H1 (cell line): ENCODE measurements around the gene LCN2. TPM values are rescaled to one million over a fixed set of nuclear protein-coding genes. Genes with fewer than 3 reads are reported as not detected.

Experiments
- CTCF ChIA-PET: fragments of 300-600 bp; sonication (Branson Sonifier 250); formaldehyde crosslinking; loops from one replicate; lab custom pipeline; 2021; ENCODE audit not compliant: partially characterized antibody; lab: Charles Lee
- POLR2A ChIA-PET: fragments of 300-600 bp; sonication (Branson Sonifier 250); formaldehyde crosslinking; loops from one replicate; lab custom pipeline; 2021; ENCODE audit warnings: inconsistent platforms; ENCODE audit not compliant: partially characterized antibody; lab: Charles Lee
- DNase-seq, 2 experiments: peaks; one replicate each; pipeline versions ENCODE4 v3.0.0 to v3.0.0-alpha.2; 2010 to 2022; ENCODE audit warnings: low spot score in 2 of 2, low read depth in 1 of 2, mixed read lengths in 1 of 2
- FAIRE-seq: peaks from 2 replicates; lab custom pipeline; 2011; peaks lifted over from hg19 to GRCh38; lab: Jason Lieb, UNC
- H2AFZ ChIP-seq: 2 replicates; pipeline ENCODE4 v1.8.1; 2012; ENCODE audit warnings: low read length, inconsistent platforms
- H2AK5ac ChIP-seq: 2 replicates; pipeline ENCODE4 v1.6.1; 2013; ENCODE audit warnings: low read depth, low read length
- H2BK120ac ChIP-seq: replicated peaks from 2 replicates; pipeline ENCODE3; 2013; ENCODE audit warnings: low read depth, low read length, inconsistent platforms
- H2BK12ac ChIP-seq: 2 replicates; pipeline ENCODE4 v1.6.1; 2013; ENCODE audit warnings: low read depth, low read length
- H2BK15ac ChIP-seq: 2 replicates; pipeline ENCODE4 v1.6.1; 2013; ENCODE audit warnings: low read length
- H2BK20ac ChIP-seq: 2 replicates; pipeline ENCODE4 v1.6.1; 2013; ENCODE audit warnings: low read length
- H2BK5ac ChIP-seq: 2 replicates; pipeline ENCODE4 v1.6.1; 2013; ENCODE audit warnings: low read depth, low read length
- H3K14ac ChIP-seq: 2 replicates; pipeline ENCODE4 v1.6.1; 2013; ENCODE audit warnings: inconsistent platforms; ENCODE audit not compliant: insufficient read length
- H3K18ac ChIP-seq: 2 replicates; pipeline ENCODE4 v1.6.1; 2013; ENCODE audit warnings: low read length; ENCODE audit errors: extremely low read depth
- H3K23ac ChIP-seq: 2 replicates; pipeline ENCODE4 v1.6.1; 2013; ENCODE audit warnings: inconsistent platforms; ENCODE audit not compliant: insufficient read length
- H3K23me2 ChIP-seq: 2 replicates; pipeline ENCODE4 v1.6.1; 2013; ENCODE audit warnings: low read depth, low read length
- H3K27ac ChIP-seq: 2 replicates; pipeline ENCODE4 v1.6.1; 2011; ENCODE audit warnings: low read depth, low read length, inconsistent platforms
- H3K27me3 ChIP-seq, 4 experiments: replicated peaks in 1 of 4; 1 replicate in 1 of 4; 2 replicates in 3 of 4; pipeline versions ENCODE4 v1.6.1 to v1.8.1; 2011 to 2013; ENCODE audit warnings: low read length in 3 of 4, mild to moderate bottlenecking in 3 of 4, inconsistent platforms in 2 of 4, mixed read lengths in 2 of 4, moderate library complexity in 1 of 4; ENCODE audit not compliant: control insufficient read depth in 3 of 4, insufficient read depth in 3 of 4; ENCODE audit errors: extremely low read depth in 1 of 4
- H3K36me3 ChIP-seq, 4 experiments: 2 replicates each; pipeline versions ENCODE4 v1.6.1 to v1.8.1; 2011 to 2013; ENCODE audit warnings: mild to moderate bottlenecking in 4 of 4, low read length in 3 of 4, moderate library complexity in 2 of 4, control low read depth in 1 of 4, inconsistent platforms in 1 of 4; ENCODE audit not compliant: insufficient read depth in 4 of 4, control insufficient read depth in 2 of 4
- H3K4ac ChIP-seq: replicated peaks from 2 replicates; pipeline ENCODE3; 2013; ENCODE audit warnings: low read length, low read depth, mixed read lengths, inconsistent platforms; ENCODE audit not compliant: insufficient read length
- H3K4me1 ChIP-seq, 4 experiments: replicated peaks in 1 of 4; 1 replicate in 1 of 4; 2 replicates in 3 of 4; pipeline versions ENCODE4 v1.6.1 to v1.8.1; 2011 to 2013; ENCODE audit warnings: low read length in 3 of 4, inconsistent platforms in 2 of 4, mixed read lengths in 1 of 4; ENCODE audit not compliant: insufficient read depth in 4 of 4, control insufficient read depth in 3 of 4
- H3K4me2 ChIP-seq, 2 experiments: 2 replicates each; pipeline versions ENCODE4 v1.6.1 to v1.8.1; 2011 to 2013; ENCODE audit warnings: low read depth in 2 of 2, low read length in 2 of 2, control low read depth in 1 of 2, inconsistent platforms in 1 of 2, mild to moderate bottlenecking in 1 of 2; ENCODE audit not compliant: insufficient read depth in 1 of 2
- H3K4me3 ChIP-seq, 4 experiments: fragments of 200-600, 300-600 bp in 1 of 4; sonication (generic), shearing (Covaris generic), sonication (Bioruptor Twin) in 1 of 4; 2 replicates each; pipeline versions ENCODE4 v1.5.1 to v1.8.1; 2011 to 2016; ENCODE audit warnings: low read length in 4 of 4, low read depth in 3 of 4, control low read depth in 2 of 4, inconsistent platforms in 2 of 4, mild to moderate bottlenecking in 2 of 4, mixed read lengths in 1 of 4, moderate library complexity in 1 of 4; ENCODE audit not compliant: insufficient read depth in 2 of 4; ENCODE audit errors: extremely low read depth in 1 of 4
- H3K56ac ChIP-seq: replicated peaks from 2 replicates; pipeline ENCODE3; 2013; ENCODE audit warnings: low read depth, mild to moderate bottlenecking, mixed read lengths, low read length, inconsistent platforms; ENCODE audit not compliant: insufficient read length
- H3K79me1 ChIP-seq: 2 replicates; pipeline ENCODE4 v1.6.1; 2013; ENCODE audit warnings: low read depth, low read length, control low read depth
- H3K79me2 ChIP-seq, 2 experiments: 2 replicates each; pipeline versions ENCODE4 v1.6.1 to v1.8.1; 2012 to 2013; ENCODE audit warnings: low read length in 2 of 2, mild to moderate bottlenecking in 2 of 2, inconsistent platforms in 1 of 2; ENCODE audit not compliant: insufficient read depth in 2 of 2, control insufficient read depth in 1 of 2
- H3K9ac ChIP-seq, 4 experiments: replicated peaks in 1 of 4; 1 replicate in 1 of 4; 2 replicates in 3 of 4; pipeline versions ENCODE4 v1.6.1 to v1.8.1; 2011 to 2013; ENCODE audit warnings: low read depth in 3 of 4, low read length in 3 of 4, control low read depth in 2 of 4, mild to moderate bottlenecking in 2 of 4, moderate library complexity in 2 of 4, inconsistent platforms in 1 of 4; ENCODE audit errors: extremely low read depth in 1 of 4
- H3K9me3 ChIP-seq, 2 experiments: 2 replicates each; pipeline versions ENCODE4 v1.6.1 to v1.8.1; 2012 to 2013; ENCODE audit warnings: mild to moderate bottlenecking in 2 of 2, moderate library complexity in 2 of 2, control low read depth in 1 of 2, inconsistent platforms in 1 of 2, low read depth in 1 of 2, low read length in 1 of 2, mixed read lengths in 1 of 2; ENCODE audit not compliant: insufficient read depth in 2 of 2
- H4K20me1 ChIP-seq, 2 experiments: replicated peaks in 1 of 2; 2 replicates each; pipeline versions ENCODE3 to v1.8.1; 2011 to 2013; ENCODE audit warnings: inconsistent platforms in 2 of 2, low read length in 2 of 2, mild to moderate bottlenecking in 1 of 2; ENCODE audit not compliant: insufficient read depth in 2 of 2, control insufficient read depth in 1 of 2
- H4K5ac ChIP-seq: 2 replicates; pipeline ENCODE4 v1.6.1; 2013; ENCODE audit warnings: low read length, low read depth, mixed read lengths, inconsistent platforms; ENCODE audit not compliant: insufficient read length
- H4K8ac ChIP-seq: 2 replicates; pipeline ENCODE4 v1.8.0; 2013; ENCODE audit warnings: mild to moderate bottlenecking, moderate library complexity, low read length, inconsistent platforms; ENCODE audit not compliant: insufficient read depth; ENCODE audit errors: extremely low read depth
- H4K91ac ChIP-seq: replicated peaks from 2 replicates; pipeline ENCODE3; 2013; ENCODE audit warnings: low read length, mixed read lengths, inconsistent platforms; ENCODE audit not compliant: insufficient read length
- ATF2 ChIP-seq: IDR thresholded peaks from 2 replicates; pipeline ENCODE4 v1.6.1; 2012; ENCODE audit warnings: low read length, inconsistent platforms
- CHD1 ChIP-seq: IDR thresholded peaks from 2 replicates; pipeline ENCODE4 v1.6.1; 2012; ENCODE audit warnings: low read depth, low read length, improper control_type of control experiment
- CTBP2 ChIP-seq: IDR thresholded peaks from 2 replicates; pipeline ENCODE4 v1.7.0; 2011; ENCODE audit warnings: borderline replicate concordance, mild to moderate bottlenecking, moderate library complexity, mixed read lengths, low read length; ENCODE audit not compliant: insufficient read depth, insufficient read length
- GTF2F1 ChIP-seq: IDR thresholded peaks from 2 replicates; pipeline ENCODE4 v1.6.1; 2012; ENCODE audit warnings: low read depth, low read length, improper control_type of control experiment, borderline replicate concordance
- HDAC6 ChIP-seq: IDR thresholded peaks from one replicate; pipeline ENCODE4 v1.7.1; 2012; ENCODE audit warnings: low read depth, mild to moderate bottlenecking, inconsistent platforms, low read length, moderate library complexity
- RXRA ChIP-seq: IDR thresholded peaks from 2 replicates; pipeline ENCODE4 v1.6.1; 2011; ENCODE audit warnings: low read depth, mild to moderate bottlenecking, low read length, moderate library complexity; ENCODE audit not compliant: insufficient read depth
- SAP30 ChIP-seq: fragments of 300-600 bp; sonication (generic); IDR thresholded peaks from 2 replicates; pipeline ENCODE4 v1.7.1; 2012; ENCODE audit warnings: low read length, moderate library complexity, mild to moderate bottlenecking, inconsistent platforms; ENCODE audit not compliant: insufficient read depth, insufficient replicate concordance
- SP4 ChIP-seq: IDR thresholded peaks from 2 replicates; pipeline ENCODE4 v1.6.1; 2012; ENCODE audit warnings: low read length, inconsistent platforms
- TEAD4 ChIP-seq: IDR thresholded peaks from 2 replicates; pipeline ENCODE4 v1.6.1; 2012; ENCODE audit warnings: low read depth, low read length, inconsistent platforms, mixed read lengths
- YY1 ChIP-seq: IDR thresholded peaks from 2 replicates; pipeline ENCODE4 v1.6.1; 2011; ENCODE audit warnings: low read depth, mild to moderate bottlenecking, low read length
- WGBS, 2 experiments: shearing (Covaris generic) in 1 of 2; methylation state at CpG; one replicate each; pipeline versions ENCODE4 v1.1.6 to v1.1.7; 2013 to 2015; ENCODE audit warnings: low lambda C conversion rate in 2 of 2, mixed read lengths in 2 of 2, inconsistent platforms in 1 of 2, low coverage in 1 of 2, missing lambda C conversion rate in 1 of 2; ENCODE audit not compliant: insufficient replicate concordance in 2 of 2, insufficient coverage in 1 of 2, insufficient read length in 1 of 2; ENCODE audit errors: extremely low coverage in 1 of 2, missing lambda C conversion rate in 1 of 2; 5-methylcytosine and 5-hydroxymethylcytosine counted together
- polyA plus RNA-seq, 7 experiments: library from polyadenylated mRNA; depleted of rRNA in 3 of 7; stranded (reverse) in 5 of 7; unstranded in 2 of 7; fragments of >200 nt in 5 of 7; fragments of 200-250 nt in 2 of 7; gene quantifications; 1 replicate in 5 of 7; 2 replicates in 1 of 7; 4 replicates in 1 of 7; pipeline versions ENCODE4 v1.2.1 to v1.2.3, GENCODE V29; 2011 to 2013; ENCODE audit warnings: missing spikeins in 2 of 7, mixed read lengths in 2 of 7
- total RNA-seq: library from RNA; stranded (reverse); fragmentation: NEBNext Ultra II Directional; extraction: Animal tissue kit (Norgen Biotek cat#: 25700); gene quantifications from 2 replicates; pipeline ENCODE4 v1.2.1, GENCODE V29; 2021

Gene LCN2
- total and polyA plus RNA-seq, 2 of the 8 experiments (the other 6 are each of a cell fraction or from before 2014, with no cell fraction given): 1.1 to 1.6 TPM

GRCh38 chr9:128151309-128152132 is 2.3 kb downstream of the LCN2 start:
- FAIRE-seq (no peak), DNase-seq (no peak)
- no peak overlapping the region for H2BK15ac ChIP-seq
- no peak overlapping the region for H3K4me3 ChIP-seq
- no peak overlapping the region for H3K4ac ChIP-seq
- no peak overlapping the region for H2BK5ac ChIP-seq
- POLR2A ChIA-PET: interaction anchor here (1.1 to 2.5 kb wide), 7 partner anchors 9 to 99 kb away, joined by 3 to 18 read pairs (median 4); partner anchors contain the start of gene BBLN
- H2BK120ac ChIP-seq: no peak overlapping the region
- H2BK20ac ChIP-seq: no peak overlapping the region
- H3K27ac ChIP-seq: no peak overlapping the region
- peaks cover 0 to 8% (median 3%) of the 10 kb centered on the region in 4 experiments; a peak in 5 of 7 replicates for H3K4me1 ChIP-seq
- no peak overlapping the region for H3K14ac ChIP-seq
- H3K9me3 ChIP-seq: no peaks in the 10 kb centered on the region
- H3K79me2 ChIP-seq: no peaks in the 10 kb centered on the region
- no peak overlapping the region for H4K8ac ChIP-seq
- WGBS, 2 experiments: 87% methylated on average over 17 of the region's 18 CpGs; no CpG with 5 or more reads in 1 of the 2 experiments
- H2AFZ ChIP-seq: no peak overlapping the region
- peak overlapping the region; percentile 71 for H3K18ac ChIP-seq
- peak overlapping the region; percentile 28; the same call in 1 of the 2 replicates for H2BK12ac ChIP-seq
- no peak overlapping the region for H2AK5ac ChIP-seq
- no peak overlapping the region for H4K91ac ChIP-seq
- no peak overlapping the region; a peak in 2 of 7 replicates for H3K9ac ChIP-seq
- no peaks in the 10 kb centered on the region for H3K79me1 ChIP-seq
- H3K36me3 ChIP-seq: no peaks in the 10 kb centered on the region
- H3K23ac ChIP-seq: no peak overlapping the region
- 0 out of 4 replicates have a peak overlapping the region, but pooled peaks of 1 of the 2 experiments have one; percentile 2 for H3K4me2 ChIP-seq
- no peaks in the 10 kb centered on the region for H3K23me2 ChIP-seq
- CTCF ChIA-PET: interaction anchor here (0.7 to 6.1 kb wide), 15 partner anchors 8 to 226 kb away, joined by 3 to 74 read pairs (median 5); partner anchors contain the start of genes BBLN, PIP5KL1 and PTGES2
- no peak overlapping the region for H4K5ac ChIP-seq
- H3K56ac ChIP-seq: no peak overlapping the region
- no peaks in the 10 kb centered on the region for H4K20me1 ChIP-seq
- H3K27me3 ChIP-seq: no peaks in the 10 kb centered on the region; a peak in 2 of 7 replicates
- TF ChIP-seq CTBP2 (no peak), TEAD4 (no peak), YY1 (no peak), RXRA (no peak), SP4 (no peak), CHD1 (no peak), GTF2F1 (no peak), HDAC6 (no peak), ATF2 (no peak), SAP30 (no peak)
